ENCODE measurements around the gene CYSRT1. TPM values are rescaled to one million over a fixed set of nuclear protein-coding genes. Genes with fewer than 3 reads are reported as not detected.

Gene CYSRT1
- total RNA-seq, 1 donor from 2014 or later, result not detected

DNA sequence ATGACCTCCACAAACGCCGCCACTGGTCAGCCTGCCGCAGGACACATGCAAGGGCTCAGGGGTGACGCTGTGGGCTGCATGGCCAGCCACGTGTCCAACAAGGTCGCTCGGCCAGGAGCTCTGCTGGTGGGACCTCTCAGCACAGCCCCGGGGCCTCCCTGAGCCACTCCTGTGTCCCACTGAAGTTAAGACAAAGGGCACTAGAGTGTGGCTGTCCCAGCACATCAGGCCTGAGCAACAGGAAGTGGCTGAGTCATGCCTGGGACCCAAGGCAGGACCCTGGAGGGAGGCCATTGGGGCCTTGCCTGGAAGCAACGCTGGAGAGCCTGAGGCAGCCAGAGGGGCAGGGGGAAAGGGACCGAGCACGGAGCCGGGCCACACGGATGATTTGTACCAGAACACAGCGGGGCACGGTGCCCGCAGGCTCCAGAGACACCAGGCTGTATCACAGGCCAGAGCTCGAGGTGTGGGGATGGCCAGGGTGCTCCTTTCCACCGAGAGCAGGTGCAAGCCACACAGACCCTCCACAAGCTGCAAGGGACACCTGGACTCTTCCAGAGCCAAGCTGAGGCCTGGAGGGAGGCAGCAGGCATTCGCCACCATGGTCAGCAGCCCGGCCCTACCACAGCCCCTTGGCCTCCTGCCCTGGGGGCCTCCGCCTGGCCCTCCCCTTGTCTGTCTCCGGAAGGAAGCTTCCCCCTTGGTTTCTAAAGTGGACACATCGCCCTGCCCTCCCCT lies 46.6 kb upstream of the CYSRT1 start:
- Mint-ChIP-seq H3K4me3 (no peak overlapping the region), H3K9me3 (no peaks in the 10 kb centered on the region), H3K36me3 (peaks cover 3% of the 10 kb centered on the region), H3K27ac (no peak overlapping the region), H3K4me1 (no peaks in the 10 kb centered on the region), H3K27me3 (ENCODE audit: insufficient read depth, low read depth) (peaks cover 4% of the 10 kb centered on the region)
- Histone ChIP-seq H3K27ac (no peak overlapping the region), H3K36me3 (no peaks in the 10 kb centered on the region), H3K9ac (no peak overlapping the region), H3K4me1 (peaks cover 11% of the 10 kb centered on the region), H3K27me3 (peaks cover 35% of the 10 kb centered on the region), H3F3A (ENCODE audit: low read depth) (peaks cover 10% of the 10 kb centered on the region), H2AFZ (replicated peaks) (no peak overlapping the region), H3K9me3 (ENCODE audit: low read depth) (no peaks in the 10 kb centered on the region), H3K79me2 (ENCODE audit: low read depth) (no peaks in the 10 kb centered on the region), H3K4me3 (no peak overlapping the region), H4K20me1 (ENCODE audit: low read depth) (peaks cover 36% of the 10 kb centered on the region), H3K4me2 (no peak overlapping the region)
- no peak for DNase-seq (ENCODE audit: low spot score)
- TF ChIP-seq EZH2phosphoT487 (IDR thresholded peaks at IDR 0.05), result no peak
- TF ChIP-seq, protein P1, sequence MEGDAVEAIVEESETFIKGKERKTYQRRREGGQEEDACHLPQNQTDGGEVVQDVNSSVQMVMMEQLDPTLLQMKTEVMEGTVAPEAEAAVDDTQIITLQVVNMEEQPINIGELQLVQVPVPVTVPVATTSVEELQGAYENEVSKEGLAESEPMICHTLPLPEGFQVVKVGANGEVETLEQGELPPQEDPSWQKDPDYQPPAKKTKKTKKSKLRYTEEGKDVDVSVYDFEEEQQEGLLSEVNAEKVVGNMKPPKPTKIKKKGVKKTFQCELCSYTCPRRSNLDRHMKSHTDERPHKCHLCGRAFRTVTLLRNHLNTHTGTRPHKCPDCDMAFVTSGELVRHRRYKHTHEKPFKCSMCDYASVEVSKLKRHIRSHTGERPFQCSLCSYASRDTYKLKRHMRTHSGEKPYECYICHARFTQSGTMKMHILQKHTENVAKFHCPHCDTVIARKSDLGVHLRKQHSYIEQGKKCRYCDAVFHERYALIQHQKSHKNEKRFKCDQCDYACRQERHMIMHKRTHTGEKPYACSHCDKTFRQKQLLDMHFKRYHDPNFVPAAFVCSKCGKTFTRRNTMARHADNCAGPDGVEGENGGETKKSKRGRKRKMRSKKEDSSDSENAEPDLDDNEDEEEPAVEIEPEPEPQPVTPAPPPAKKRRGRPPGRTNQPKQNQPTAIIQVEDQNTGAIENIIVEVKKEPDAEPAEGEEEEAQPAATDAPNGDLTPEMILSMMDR (IDR thresholded peaks at IDR 0.05), result no peak
- no peak for TF ChIP-seq EZH2 (IDR thresholded peaks at IDR 0.05)

DNA sequence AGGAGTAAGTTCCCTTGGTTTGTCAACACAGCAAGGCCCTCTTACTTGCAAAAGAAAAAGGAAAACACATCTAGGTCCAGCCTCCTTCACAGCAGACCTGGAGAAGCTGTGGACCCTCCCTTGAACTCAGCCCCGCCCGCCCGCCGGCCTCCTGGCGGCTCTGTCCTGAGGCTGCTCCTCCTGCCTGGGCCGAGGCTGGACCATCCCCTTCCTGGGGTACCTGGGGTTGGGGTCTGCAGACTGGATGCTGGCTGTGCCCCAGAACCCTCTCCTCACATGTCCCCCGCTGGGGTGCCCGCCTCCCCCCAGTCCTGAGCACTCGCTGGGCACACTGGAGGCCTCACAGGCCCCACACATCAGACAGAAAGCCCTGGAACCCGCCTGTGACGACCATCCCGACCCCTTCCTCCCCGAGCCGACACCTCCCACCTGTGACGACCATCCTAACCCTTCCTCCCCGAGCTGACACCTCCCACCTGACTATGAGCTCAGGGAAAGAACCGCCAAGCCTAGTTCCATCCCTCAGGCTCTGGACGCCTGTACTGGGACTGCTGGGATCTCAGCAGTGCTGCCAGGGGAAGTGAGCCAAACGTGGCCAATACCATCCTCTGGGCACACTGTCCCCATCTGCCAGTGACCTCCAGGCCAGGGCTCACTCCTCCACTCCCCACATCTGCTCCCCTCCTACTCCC lies 45.9 kb upstream of the CYSRT1 start:
- Mint-ChIP-seq H3K9me3 (no peaks in the 10 kb centered on the region), H3K27ac (no peak overlapping the region), H3K27me3 (ENCODE audit: insufficient read depth, low read depth) (peaks cover 4% of the 10 kb centered on the region), H3K4me3 (no peak overlapping the region), H3K4me1 (no peaks in the 10 kb centered on the region), H3K36me3 (peaks cover 3% of the 10 kb centered on the region)
- H4K20me1 ChIP-seq (ENCODE audit: low read depth), result peaks cover 33% of the 10 kb centered on the region
- no peak overlapping the region for H3K4me3 ChIP-seq
- H3K27ac ChIP-seq, result no peak overlapping the region
- H3K4me1 ChIP-seq, result peaks cover 11% of the 10 kb centered on the region
- no peaks in the 10 kb centered on the region for H3K79me2 ChIP-seq (ENCODE audit: low read depth)
- no peak overlapping the region for H2AFZ ChIP-seq (replicated peaks)
- no peaks in the 10 kb centered on the region for H3K9me3 ChIP-seq (ENCODE audit: low read depth)
- no peak overlapping the region for H3K9ac ChIP-seq
- H3F3A ChIP-seq (ENCODE audit: low read depth), result peaks cover 10% of the 10 kb centered on the region
- no peaks in the 10 kb centered on the region for H3K36me3 ChIP-seq
- no peak overlapping the region for H3K4me2 ChIP-seq
- no peak for DNase-seq (ENCODE audit: low spot score)
- TF ChIP-seq, protein P1 (IDR thresholded peaks at IDR 0.05), result no peak
- TF ChIP-seq EZH2 (IDR thresholded peaks at IDR 0.05) (no peak), EZH2phosphoT487 (IDR thresholded peaks at IDR 0.05) (no peak)
- H3K27me3 ChIP-seq, result peaks cover 28% of the 10 kb centered on the region

DNA sequence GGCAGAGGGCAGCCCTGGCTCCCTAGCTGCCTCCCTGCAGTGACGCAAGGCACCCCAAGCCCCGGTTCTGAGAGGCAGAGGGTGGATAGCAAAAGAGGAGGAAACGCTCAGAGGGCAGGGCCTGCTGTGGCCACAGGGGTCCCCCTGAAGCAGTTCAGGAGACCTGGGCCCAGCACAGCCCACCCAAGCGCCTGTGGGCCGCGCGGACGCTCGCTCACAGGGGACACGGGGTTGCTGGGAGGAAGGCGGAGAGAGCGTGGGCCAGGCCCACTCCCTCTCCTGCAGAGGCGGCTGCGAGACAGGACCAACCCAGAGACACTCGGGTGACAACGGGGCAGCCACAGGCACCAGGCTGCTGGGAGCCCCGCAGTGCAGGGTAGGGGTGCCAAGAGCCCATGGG lies 45.2 kb upstream of the CYSRT1 start:
- no peak overlapping the region for H2AFZ ChIP-seq (replicated peaks)
- H3K27me3 Mint-ChIP-seq (ENCODE audit: insufficient read depth, low read depth), result peaks cover 4% of the 10 kb centered on the region
- no peaks in the 10 kb centered on the region for H3K79me2 ChIP-seq (ENCODE audit: low read depth)
- H3K9me3 ChIP-seq (ENCODE audit: low read depth), result no peaks in the 10 kb centered on the region
- H3F3A ChIP-seq (ENCODE audit: low read depth), result peaks cover 10% of the 10 kb centered on the region
- no peak for TF ChIP-seq EZH2 (IDR thresholded peaks at IDR 0.05)
- TF ChIP-seq EZH2phosphoT487 (IDR thresholded peaks at IDR 0.05), result no peak
- TF ChIP-seq, protein P1 (IDR thresholded peaks at IDR 0.05), result no peak
- H3K36me3 ChIP-seq, result no peaks in the 10 kb centered on the region
- H3K36me3 Mint-ChIP-seq, result peaks cover 3% of the 10 kb centered on the region
- H3K4me1 ChIP-seq, result peaks cover 6% of the 10 kb centered on the region
- DNase-seq (ENCODE audit: low spot score), result no peak
- peaks cover 26% of the 10 kb centered on the region for H4K20me1 ChIP-seq (ENCODE audit: low read depth)
- no peak overlapping the region for H3K4me3 ChIP-seq
- H3K27me3 ChIP-seq, result peaks cover 21% of the 10 kb centered on the region
- H3K4me2 ChIP-seq, result no peak overlapping the region
- no peak overlapping the region for H3K27ac ChIP-seq
- H3K27ac Mint-ChIP-seq, result no peak overlapping the region
- no peak overlapping the region for H3K9ac ChIP-seq
- no peaks in the 10 kb centered on the region for H3K4me1 Mint-ChIP-seq
- no peaks in the 10 kb centered on the region for H3K9me3 Mint-ChIP-seq
- no peak overlapping the region for H3K4me3 Mint-ChIP-seq

Data from neural progenitor cell (in vitro differentiated cells).